Muscle layer of duodenum (tissue), 2 donors: Measurements from ENCODE around the gene MSS51.
"Not testable (repeated sequence)": the region's sequence is repeated elsewhere in the genome, so short reads cannot be mapped to it uniquely, and the experiment has no call there.

Source experiments
- H3K27ac ChIP-seq: one replicate; pipeline ENCODE4 v1.7.0; 2013; ENCODE audit warnings: mild to moderate bottlenecking, low read length
- H3K27me3 ChIP-seq: one replicate; pipeline ENCODE4 v1.7.0; 2013; ENCODE audit warnings: low read depth, mild to moderate bottlenecking, control low read depth, low read length
- H3K36me3 ChIP-seq, 2 donors: one replicate each; pipeline ENCODE4 v1.7.0; 2013; ENCODE audit warnings: low read length in 2 of 2, control low read depth in 1 of 2, mild to moderate bottlenecking in 1 of 2; ENCODE audit not compliant: insufficient read depth in 2 of 2, control insufficient read depth in 1 of 2
- H3K4me1 ChIP-seq, 2 donors: one replicate each; pipeline ENCODE4 v1.7.0; 2013; ENCODE audit warnings: low read length in 2 of 2, mild to moderate bottlenecking in 2 of 2, control low read depth in 1 of 2, moderate library complexity in 1 of 2; ENCODE audit not compliant: insufficient read depth in 2 of 2, control insufficient read depth in 1 of 2
- H3K4me3 ChIP-seq, 2 donors: one replicate each; pipeline ENCODE4 v1.7.0; 2013; ENCODE audit warnings: low read length in 2 of 2, low read depth in 1 of 2, mild to moderate bottlenecking in 1 of 2
- H3K9me3 ChIP-seq, 2 donors: one replicate each; pipeline ENCODE4 v1.7.0; 2013; ENCODE audit warnings: low read length in 2 of 2, control low read depth in 1 of 2, mild to moderate bottlenecking in 1 of 2; ENCODE audit not compliant: control insufficient read depth in 1 of 2
- donor health status: healthy.

Gene MSS51

DNA sequence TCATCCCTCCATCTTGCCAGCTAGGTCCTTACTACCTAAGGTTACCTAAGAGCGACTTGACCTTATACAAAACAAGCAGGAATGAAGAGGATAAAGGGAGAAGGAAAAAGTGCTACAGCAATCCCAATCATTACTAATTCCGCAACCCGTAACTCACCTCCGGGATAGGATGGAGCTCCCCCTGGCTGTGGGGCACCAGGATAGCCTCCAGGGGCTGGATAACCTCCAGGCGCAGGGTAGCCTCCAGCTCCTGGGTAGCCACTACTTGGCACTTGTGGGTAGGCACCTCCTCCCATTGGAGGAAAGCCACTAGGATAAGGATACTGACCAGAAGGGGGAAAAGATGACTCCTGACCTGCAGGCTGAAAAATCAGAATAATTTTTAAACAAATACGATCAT is 35.3 kb downstream of the MSS51 start:
- Histone ChIP-seq H3K4me3 (no peak overlapping the region), H3K4me1 (no peaks in the 10 kb centered on the region), H3K36me3 (peaks cover 33 to 40% of the 10 kb centered on the region in 2 donors), H3K9me3 (no peaks in the 10 kb centered on the region), H3K27me3 (no peaks in the 10 kb centered on the region), H3K27ac (no peak overlapping the region)

DNA sequence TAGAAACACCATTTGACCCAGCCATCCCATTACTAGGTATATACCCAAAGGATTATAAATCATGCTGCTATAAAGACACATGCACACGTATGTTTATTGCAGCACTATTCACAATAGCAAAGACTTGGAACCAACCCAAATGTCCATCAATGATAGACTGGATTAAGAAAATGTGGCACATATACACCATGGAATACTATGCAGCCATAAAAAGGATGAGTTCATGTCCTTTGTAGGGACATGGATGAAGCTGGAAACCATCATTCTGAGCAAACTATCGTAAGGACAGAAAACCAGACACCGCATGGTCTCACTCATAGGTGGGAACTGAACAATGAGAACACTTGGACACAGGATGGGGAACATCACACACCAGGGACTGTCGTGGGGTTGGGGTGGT is 39.0 kb downstream of the MSS51 start:
- H3K4me1 ChIP-seq, H3K27me3 ChIP-seq, H3K9me3 ChIP-seq, H3K27ac ChIP-seq, H3K4me3 ChIP-seq: not testable (repeated sequence)
- peaks cover 43 to 48% of the 10 kb centered on the region in 2 donors for H3K36me3 ChIP-seq

DNA sequence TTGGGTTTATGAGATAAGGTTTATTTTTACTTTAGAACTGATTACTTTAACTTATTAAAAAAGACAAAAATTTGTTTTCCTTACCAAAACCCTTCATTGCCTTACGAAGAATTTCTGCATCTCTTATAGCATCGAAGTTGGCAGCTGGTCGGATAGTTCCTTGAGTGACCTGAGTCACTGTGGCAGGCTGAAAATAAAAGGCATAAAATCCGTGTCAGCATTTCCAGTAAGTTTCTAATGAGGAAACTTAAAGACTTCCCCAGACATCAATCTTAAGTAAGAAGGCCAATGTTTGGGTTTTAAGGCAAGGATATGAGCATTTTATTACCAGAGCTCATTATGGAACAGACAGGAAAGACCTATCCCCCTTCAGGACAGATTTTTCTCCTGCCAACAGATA is 45.1 kb downstream of the MSS51 start:
- Histone ChIP-seq H3K27me3 (no peaks in the 10 kb centered on the region), H3K9me3 (no peaks in the 10 kb centered on the region), H3K4me3 (no peak overlapping the region), H3K36me3 (peaks cover 34 to 65% of the 10 kb centered on the region in 2 donors), H3K4me1 (no peaks in the 10 kb centered on the region), H3K27ac (no peak overlapping the region)

DNA sequence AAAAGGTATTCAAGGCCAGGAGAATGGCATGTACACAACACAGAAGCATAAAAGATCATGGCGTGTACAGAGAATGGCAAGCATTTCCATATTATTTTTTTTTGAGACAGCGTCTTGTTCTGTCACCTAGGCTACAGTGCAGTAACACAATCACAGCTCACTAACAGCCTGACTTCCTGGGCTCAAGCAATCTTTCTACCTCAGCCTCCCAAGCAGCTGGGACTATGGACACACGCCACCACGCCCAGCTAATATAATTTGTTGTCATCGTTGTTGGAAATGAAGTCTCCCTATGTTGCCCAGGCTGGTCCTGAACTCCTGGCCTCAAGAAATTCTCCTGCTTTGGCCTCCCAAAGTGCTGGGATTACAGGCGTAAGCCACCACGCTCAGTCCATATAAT is 46.8 kb downstream of the MSS51 start:
- no peaks in the 10 kb centered on the region for H3K4me1 ChIP-seq
- H3K4me3 ChIP-seq: no peak overlapping the region
- H3K9me3 ChIP-seq: no peaks in the 10 kb centered on the region
- H3K27me3 ChIP-seq: no peaks in the 10 kb centered on the region
- no peak overlapping the region for H3K27ac ChIP-seq
- H3K36me3 ChIP-seq: peaks cover 41 to 78% of the 10 kb centered on the region in 2 donors

GRCh38 chr10:73379064-73379748 is 54.2 kb downstream of the MSS51 start:
- Histone ChIP-seq H3K4me1 (no peaks in the 10 kb centered on the region), H3K36me3 (peaks cover 57 to 68% of the 10 kb centered on the region in 2 donors), H3K4me3 (no peak overlapping the region), H3K9me3 (no peaks in the 10 kb centered on the region), H3K27ac (no peak overlapping the region), H3K27me3 (no peaks in the 10 kb centered on the region)

DNA sequence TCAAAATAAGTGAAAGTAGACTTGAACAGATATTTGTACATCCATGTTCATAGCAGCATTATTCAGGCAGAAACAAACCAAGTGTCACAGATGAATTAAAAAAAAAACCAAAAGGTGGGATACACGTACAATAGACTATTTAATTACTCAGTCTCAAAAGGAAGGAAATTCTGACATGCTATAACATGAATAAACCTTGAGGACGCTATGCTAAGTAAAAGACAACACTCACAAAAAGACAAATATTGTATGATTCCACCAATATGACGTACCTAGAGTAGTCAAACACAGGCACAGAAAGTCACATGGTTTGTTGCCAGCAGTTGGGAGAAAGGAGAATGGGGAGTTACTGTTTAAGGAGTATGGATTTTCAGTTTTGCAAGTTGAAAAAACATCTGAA is 56.7 kb downstream of the MSS51 start:
- no peak overlapping the region for H3K4me3 ChIP-seq
- no peaks in the 10 kb centered on the region for H3K9me3 ChIP-seq
- H3K36me3 ChIP-seq: peaks cover 46 to 53% of the 10 kb centered on the region in 2 donors
- no peaks in the 10 kb centered on the region for H3K27me3 ChIP-seq
- H3K4me1 ChIP-seq: no peaks in the 10 kb centered on the region
- H3K27ac ChIP-seq: no peak overlapping the region
